ENCODE measurements around the gene SEMA3E.

DNA sequence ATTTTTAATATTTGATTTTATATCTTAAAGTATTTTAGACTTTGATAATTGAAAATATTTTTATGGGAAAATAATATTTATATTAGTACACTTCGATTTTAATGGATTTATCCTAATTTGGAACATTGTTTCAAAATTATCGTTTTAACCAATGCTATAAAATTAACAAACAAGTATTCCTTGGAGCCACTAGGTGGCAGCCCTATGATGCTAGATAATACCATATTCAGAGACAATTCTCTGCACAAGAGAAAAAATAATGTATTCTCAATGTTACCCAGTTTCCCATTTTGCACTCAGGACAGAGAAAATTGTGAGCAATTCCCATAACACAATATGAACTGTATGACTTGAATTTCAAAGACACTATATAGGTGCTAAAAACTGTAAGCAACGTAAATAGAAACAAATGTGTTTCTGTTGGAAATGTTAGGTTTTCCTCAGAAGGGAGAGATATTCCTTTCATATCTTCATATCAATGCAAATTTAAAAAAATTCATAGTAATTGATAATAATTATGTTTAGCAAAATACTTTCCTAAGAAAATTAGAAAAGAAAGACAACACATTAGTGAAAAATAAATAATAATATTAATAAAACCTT lies 237.8 kb downstream of the SEMA3E start:
- TF ChIP-seq EZH2 (IDR thresholded peaks at IDR 0.05; ENCODE audit: insufficient read depth, low read length): no peak
- TF ChIP-seq, protein P1, sequence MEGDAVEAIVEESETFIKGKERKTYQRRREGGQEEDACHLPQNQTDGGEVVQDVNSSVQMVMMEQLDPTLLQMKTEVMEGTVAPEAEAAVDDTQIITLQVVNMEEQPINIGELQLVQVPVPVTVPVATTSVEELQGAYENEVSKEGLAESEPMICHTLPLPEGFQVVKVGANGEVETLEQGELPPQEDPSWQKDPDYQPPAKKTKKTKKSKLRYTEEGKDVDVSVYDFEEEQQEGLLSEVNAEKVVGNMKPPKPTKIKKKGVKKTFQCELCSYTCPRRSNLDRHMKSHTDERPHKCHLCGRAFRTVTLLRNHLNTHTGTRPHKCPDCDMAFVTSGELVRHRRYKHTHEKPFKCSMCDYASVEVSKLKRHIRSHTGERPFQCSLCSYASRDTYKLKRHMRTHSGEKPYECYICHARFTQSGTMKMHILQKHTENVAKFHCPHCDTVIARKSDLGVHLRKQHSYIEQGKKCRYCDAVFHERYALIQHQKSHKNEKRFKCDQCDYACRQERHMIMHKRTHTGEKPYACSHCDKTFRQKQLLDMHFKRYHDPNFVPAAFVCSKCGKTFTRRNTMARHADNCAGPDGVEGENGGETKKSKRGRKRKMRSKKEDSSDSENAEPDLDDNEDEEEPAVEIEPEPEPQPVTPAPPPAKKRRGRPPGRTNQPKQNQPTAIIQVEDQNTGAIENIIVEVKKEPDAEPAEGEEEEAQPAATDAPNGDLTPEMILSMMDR (IDR thresholded peaks at IDR 0.05; ENCODE audit: insufficient read depth, low read depth, low read length): peak; percentile 54

All from astrocyte (in vitro differentiated cells and primary cell).